GM19372 (cell line): ENCODE data around the gene ACACA.

Experiments
- ATAC-seq: cut with Tn5 transposase; IDR thresholded peaks from one replicate; pipeline ENCODE4 v1.9.1; 2021; ENCODE audit warnings: mild to moderate bottlenecking, low read depth, moderate library complexity; ENCODE audit not compliant: unreplicated experiment

Gene ACACA

DNA sequence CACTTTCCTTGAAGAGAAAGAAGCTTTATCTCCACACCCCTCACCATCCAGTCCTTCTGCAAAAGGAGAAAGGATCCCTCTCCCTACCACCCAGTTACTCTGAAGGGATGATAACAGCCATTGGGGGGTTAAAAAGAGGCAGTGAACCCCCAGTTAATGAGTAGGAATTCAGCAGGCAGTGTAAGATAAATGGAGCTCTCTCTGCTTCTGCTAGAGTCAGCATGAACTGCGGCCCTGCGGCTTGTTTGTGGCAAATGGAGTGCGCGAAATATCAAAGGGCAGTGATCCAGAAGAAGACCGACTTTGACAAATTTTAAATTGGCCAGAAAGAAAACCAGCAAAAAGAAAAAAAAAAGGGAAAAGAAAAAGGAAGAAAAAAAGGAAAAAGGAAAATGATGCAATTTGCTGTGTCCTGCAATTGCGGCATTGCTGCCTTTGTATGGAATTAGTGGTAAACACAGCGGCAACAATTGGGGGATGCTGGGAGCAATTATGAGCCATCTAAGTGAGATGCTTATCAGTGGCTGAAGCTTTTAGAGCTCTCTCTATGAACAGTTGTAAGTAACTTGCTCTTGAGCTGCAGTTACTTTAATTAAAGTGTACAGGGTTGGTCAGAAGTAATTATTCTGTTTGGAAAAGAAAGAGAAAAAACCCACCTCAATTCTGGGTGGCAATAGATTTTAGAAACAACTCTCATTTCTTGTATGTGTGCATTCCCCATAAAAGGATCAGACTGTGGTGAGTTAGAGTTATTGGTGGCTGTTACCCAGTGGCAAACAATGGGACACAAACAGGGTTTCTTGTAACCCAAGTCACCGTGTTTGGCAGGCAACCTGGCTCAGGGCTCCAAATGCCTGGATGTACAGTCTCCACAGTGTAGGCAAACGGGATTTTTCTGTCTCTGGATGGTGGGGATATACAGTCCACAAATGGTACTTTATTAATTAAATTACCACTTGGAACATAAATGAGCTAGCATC lies 296.6 kb downstream of the ACACA start:
- no peak for ATAC-seq

DNA sequence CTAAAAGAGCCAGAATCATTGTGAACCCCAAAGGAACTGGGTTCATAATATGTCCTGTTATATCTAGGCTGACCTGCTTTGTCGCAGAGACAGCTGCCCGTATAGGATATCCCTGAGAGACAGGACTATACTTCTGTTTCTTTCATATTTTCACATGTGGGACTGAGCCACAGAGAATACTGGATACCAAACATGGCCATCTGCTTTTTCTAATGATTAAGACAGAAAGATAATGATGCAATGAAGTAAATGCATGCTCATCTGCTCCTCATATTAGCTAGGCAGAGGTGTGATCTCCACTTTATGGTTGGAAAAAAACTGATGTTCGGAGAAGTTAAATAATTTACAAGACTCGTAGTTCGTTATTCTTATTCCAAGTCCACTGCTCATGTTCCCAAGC lies 297.5 kb downstream of the ACACA start:
- no peak for ATAC-seq

DNA sequence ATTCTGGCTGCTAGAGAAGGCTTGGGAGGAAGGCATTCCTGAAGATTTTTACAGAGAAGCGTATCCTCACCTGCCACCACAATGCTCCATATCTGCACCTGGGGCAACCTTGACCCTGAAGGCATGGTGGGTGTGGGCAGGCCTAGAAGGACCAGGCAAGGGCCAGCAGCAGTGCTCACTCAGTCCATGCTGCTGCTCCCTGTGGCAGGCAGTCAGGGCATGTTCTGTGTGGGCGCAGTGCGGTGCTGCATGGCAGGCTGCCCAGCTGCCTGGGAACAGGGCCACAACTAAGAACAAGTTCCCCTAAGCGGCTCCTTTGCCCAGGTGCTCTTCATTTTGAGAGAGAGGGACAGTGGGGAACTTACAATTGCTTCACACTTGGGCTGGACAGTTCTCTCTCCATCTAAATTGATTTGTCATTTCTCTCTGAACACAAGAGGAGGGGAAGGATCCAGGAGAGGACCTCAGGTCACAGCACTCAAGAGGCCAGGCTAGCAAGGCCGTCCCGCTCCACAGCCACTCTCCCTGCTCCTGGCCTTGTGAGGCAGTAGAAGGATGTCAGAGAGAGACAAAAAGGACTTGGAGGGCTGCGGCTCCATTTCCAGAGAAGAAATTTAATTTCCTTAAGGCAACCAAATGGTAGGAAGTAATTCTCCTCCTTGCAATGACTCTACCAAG lies 299.1 kb downstream of the ACACA start:
- ATAC-seq, result no peak

DNA sequence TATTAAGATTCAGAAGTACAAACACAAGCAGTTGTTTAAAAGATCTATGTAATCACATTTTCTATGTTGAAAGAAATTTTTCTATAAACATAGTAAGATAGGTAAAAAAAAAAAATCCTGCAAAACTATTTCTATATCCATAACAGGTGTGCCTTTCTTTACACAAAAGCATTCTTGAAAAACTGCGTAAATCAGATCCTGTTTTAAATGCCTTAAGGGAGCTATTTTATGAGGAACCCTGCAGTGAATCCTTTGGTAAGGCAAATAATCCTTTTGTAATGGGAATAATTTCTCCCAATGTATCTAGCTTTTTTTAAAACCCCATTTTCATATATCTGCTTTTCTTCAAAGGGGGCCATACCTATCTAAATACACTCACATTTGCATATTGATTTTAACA lies 300.6 kb downstream of the ACACA start:
- no peak for ATAC-seq

DNA sequence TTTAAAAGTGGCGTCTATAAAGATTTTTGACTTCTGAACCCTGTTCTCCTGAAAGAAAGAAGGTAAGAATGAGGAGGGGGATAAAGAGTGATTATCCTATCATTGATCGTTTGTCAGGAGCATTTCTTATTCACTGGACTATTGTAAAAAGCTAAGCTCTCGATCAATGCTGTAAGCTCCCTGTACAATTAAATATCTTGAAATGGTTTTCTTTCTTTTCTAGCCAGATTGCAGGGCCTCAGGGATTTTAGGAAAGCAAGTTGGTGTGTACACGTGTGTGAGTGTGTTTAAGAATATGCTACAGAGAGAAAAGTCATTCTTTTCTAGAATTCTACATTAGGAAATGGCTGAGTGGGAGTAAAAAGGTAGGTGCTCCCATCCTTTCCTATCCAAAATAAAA lies 303.4 kb downstream of the ACACA start:
- no peak for ATAC-seq

DNA sequence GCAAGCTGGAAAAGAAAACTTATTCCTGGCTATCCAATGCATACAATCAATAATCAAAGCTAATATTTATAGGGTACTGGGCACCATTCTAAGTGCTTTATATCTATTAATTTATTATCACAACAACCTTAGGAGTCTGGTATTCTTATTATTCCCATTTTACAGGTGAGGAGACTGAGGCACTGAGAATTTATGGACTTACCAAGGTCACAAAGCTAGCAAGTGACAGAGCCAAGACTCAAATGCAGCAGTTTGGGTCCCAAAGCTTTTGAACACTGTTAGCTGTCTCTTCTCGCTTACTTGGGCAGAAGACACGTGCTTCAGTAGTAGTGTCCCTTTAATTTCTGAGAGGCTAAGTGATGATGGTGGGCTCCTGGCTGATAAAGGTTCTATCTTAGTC lies 305.3 kb downstream of the ACACA start:
- no peak for ATAC-seq

DNA sequence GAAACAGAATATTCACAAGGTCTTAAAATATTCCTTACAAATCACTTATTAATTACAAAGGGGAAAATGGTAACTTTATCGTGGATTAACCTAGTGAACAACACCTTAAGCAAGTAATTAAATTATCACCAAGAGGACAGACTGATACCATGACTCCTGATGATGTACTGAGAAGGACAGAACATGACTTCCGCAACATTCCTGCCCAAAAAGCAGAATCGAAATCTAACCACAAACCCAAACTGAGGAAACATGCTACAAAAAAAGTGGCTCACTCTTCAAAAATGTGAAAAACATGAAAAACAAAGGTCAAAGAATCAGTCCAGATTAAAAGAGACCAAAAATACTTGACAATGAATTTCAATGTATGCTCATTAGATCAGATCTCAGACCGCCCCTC lies 306.4 kb downstream of the ACACA start:
- no peak for ATAC-seq

DNA sequence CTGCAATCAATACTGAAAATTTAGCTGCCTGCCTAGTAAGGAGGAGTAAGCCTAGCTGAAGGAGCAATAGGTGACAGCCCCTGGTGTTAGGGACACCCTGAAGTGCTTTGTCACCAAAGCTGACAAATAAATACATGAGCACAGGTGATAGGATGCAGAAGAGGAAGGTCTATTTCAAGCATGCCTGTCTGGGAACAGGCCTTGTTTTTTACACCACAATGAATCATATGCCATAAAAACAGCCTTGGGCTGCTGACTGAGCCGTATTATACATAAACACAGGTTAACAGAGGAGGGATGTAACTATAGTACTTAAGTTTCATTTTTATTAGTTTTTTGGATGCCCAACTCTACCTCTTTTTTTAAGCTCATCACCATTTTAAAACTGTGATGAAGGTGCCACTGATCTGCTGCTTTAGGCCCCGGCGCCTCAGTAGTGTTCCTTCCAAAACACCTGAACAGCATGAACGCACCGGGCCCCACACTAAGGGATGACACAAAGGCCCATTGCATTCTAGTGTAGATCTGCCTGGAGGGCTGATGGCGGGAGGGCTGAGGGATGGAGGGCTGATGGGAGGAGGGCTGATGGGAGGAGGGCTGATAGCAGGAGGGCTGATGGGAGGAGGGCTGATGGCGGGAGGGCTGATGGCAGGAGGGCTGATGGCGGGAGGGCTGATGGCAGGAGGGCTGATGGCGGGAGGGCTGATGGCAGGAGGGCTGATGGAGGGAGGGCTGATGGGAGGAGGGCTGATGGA lies 307.5 kb downstream of the ACACA start:
- ATAC-seq, result no peak

GRCh38 chr17:37098152-37098551 lies 308.5 kb downstream of the ACACA start:
- no peak for ATAC-seq

DNA sequence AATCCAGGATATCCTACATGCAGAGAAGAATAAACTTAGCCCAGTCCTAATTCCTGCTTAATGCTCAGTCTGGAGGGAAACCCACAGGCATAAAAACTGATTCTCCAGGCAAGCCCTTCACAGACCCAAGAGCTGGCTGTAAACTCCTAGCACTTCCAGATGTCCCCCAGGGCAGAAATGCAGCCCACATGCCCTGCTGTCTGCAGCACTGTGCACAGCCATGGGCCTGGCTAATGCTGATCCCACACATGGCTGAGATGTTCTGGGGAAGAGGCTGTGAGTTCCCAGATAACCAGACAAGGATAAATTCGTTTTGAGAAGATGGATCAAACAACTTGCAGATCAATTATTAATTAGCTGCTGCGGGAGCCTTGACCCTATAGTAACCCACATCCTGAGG lies 309.5 kb downstream of the ACACA start:
- ATAC-seq, result no peak

DNA sequence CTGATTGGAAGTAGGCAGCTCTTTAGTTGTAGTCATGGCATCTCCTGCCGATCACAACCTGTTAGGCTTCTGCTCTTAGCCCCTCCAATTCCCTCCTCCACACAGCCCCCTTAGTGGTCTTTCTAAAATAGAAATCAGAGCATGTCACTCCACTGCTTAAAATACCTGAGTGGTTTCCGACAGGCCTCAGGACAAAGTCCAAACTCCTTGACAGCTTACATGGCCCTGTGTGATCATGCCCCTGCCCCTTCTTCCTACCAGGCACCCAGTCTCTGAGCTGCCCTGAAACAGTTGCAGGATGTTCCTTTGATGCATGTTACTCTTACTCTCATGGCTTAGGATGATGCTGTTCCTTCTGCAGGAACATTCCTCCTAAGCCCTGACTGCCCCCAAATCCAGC lies 310.6 kb downstream of the ACACA start:
- no peak for ATAC-seq

GRCh38 chr17:37094391-37094790 lies 312.2 kb downstream of the ACACA start:
- ATAC-seq, result no peak

DNA sequence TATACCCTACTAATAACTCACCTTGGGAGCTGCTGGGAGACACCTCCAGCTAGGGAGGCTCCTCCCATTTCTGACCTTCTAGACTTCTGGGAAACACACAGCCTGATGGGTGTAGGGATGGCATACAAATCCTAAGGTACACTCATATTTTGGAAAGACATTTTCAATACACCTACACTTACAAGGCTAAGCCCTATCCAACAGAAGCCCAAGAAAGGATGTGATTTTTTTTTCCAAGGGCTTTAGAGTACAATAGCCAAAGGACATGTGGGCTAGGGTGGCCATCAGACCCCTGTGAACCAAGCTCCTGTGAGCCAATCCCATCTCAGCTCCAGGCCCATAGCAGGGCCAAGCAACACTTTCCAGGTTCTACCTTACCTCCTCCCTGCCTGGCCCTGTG lies 313.9 kb downstream of the ACACA start:
- no peak for ATAC-seq

DNA sequence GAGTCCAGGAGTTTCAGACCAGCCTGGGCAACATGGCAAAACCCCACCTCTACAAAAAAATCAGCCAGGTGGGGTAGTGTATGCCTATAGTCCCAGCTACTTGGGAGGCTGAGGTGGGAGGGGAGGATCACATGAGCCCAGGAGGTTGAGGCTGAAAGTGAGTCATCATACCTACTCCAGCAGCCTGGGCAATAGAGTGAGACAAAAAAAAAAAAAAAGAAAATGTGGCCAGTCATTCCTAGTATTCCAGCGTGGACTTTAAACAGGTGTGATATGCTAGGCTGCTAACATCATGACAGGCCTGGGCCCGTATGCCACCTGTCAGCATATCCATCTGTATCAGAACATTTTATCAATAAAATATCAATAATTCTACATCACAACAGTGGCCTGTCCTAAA lies 314.6 kb downstream of the ACACA start:
- ATAC-seq, result no peak

GRCh38 chr17:37090941-37091340 lies 315.7 kb downstream of the ACACA start:
- no peak for ATAC-seq

DNA sequence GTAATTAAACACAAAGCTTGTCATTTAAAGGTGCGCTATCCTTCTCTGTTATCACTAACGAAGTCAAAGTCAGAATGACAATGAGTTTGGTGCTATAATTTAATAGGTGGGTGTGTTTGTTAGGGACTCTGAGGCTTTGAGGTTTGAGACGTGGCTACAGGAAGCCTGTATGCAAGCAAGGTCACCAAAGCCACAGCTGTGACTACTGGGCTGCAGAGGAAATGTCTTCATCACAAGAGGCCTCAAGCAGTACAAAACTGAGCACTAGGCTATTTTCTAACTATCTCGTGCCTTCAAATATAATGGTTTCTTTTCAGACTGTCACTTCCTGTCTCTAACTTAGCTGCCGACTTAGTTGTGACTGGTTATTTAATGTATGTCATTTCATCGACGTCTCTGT lies 316.7 kb downstream of the ACACA start:
- ATAC-seq, result no peak

DNA sequence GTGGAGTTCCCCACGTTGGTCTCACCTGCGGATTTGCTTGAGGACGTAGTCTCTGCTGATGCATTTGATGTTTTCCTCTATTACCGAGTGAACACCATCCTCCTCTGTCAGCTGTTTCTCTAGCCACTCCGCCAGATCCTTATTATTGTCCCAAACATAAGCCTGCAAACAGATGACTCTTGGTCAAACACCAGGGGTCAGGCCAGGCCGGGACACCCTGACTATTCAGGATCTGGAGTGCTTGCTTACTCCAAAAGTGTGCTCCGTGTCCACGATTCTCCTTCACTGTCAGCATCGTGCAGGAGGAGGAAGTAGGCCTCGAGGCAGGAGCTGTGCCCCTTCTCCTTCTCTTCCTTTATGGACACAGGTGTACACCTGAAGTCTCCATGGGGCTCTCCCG lies 317.7 kb downstream of the ACACA start:
- no peak for ATAC-seq

- ATAC-seq, result no peak
Observed at GRCh38 chr17:37088459-37088858, 318.2 kb downstream of the ACACA start.

GRCh38 chr17:37087683-37088082 lies 319.0 kb downstream of the ACACA start:
- ATAC-seq, result no peak

GRCh38 chr17:37086948-37087347 lies 319.7 kb downstream of the ACACA start:
- no peak for ATAC-seq

DNA sequence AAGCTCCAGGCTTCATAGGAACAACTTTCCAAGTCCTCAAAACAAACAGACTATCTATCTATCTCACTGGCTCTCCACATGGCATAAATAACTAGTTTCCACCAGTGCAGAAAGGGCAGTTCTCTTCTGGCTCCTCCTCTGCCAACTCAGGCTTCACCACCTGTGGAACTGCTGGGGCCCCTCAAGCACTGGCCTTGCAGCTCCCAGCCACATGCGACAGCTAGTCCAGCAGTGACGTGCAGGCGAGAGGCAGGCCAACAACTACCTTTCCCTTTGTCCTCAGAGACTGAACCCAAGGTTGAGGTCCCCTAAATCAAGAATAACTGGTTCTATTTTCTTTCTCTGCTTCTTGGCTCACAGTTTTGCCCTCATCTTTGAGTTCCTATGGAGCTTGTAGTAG lies 320.3 kb downstream of the ACACA start:
- ATAC-seq, result no peak
